Activated CD8-positive, alpha-beta T cell treated with anti-CD3 and anti-CD28 coated beads for 36 hours (primary cell): ENCODE results near the gene MBP. TPM values are rescaled to one million over a fixed set of nuclear protein-coding genes. Genes with fewer than 3 reads are reported as not detected.
"Not testable (repeated sequence)": the region's sequence is repeated elsewhere in the genome, so short reads cannot be mapped to it uniquely, and the experiment has no call there.

Experiments
- ATAC-seq: fragments of 200-7000 bp; cut with Tn5 transposase; one replicate; pipeline ENCODE4 v1.10.0; 2021; ENCODE audit warnings: mild to moderate bottlenecking, moderate library complexity
- CTCF ChIA-PET: fragments of 350-600 bp; sonication (Branson Sonifier 250); formaldehyde crosslinking; loops from one replicate; lab custom pipeline; 2021; ENCODE audit warnings: antibody characterized with exemption; lab: Charles Lee
- POLR2A ChIA-PET: fragments of 350-600 bp; sonication (Branson Sonifier 250); formaldehyde crosslinking; loops from one replicate; lab custom pipeline; 2021; ENCODE audit warnings: antibody characterized with exemption; lab: Charles Lee
- DNase-seq: peaks from one replicate; pipeline ENCODE4 v3.0.0-alpha.2; 2020
- H3K27ac Mint-ChIP-seq: one replicate; pipeline ENCODE4 v1.8.0; 2021; ENCODE audit warnings: mild to moderate bottlenecking, mixed read lengths
- H3K27me3 Mint-ChIP-seq: one replicate; pipeline ENCODE4 v1.8.0; 2021; ENCODE audit warnings: mixed read lengths
- H3K36me3 Mint-ChIP-seq: one replicate; pipeline ENCODE4 v1.8.0; 2021; ENCODE audit warnings: low read depth, mixed read lengths
- H3K4me1 Mint-ChIP-seq: one replicate; pipeline ENCODE4 v1.8.0; 2021; ENCODE audit warnings: low read depth, mixed read lengths
- H3K4me3 Mint-ChIP-seq: one replicate; pipeline ENCODE4 v1.8.0; 2021; ENCODE audit warnings: mild to moderate bottlenecking, moderate library complexity, mixed read lengths
- H3K9me3 Mint-ChIP-seq: one replicate; pipeline ENCODE4 v1.8.0; 2021; ENCODE audit warnings: mixed read lengths
- CTCF ChIP-seq: fragments of 200-600 bp; IDR thresholded peaks from one replicate; pipeline ENCODE4 v1.8.0; 2022; ENCODE audit warnings: antibody characterized with exemption, mild to moderate bottlenecking
- intact Hi-C: fragments of 100-400 bp; cut with micrococcal nuclease; formaldehyde crosslinking; loops from one replicate; pipeline ENCODE4 v1.10.0; 2022
- total RNA-seq, 2 experiments: library from RNA; stranded (reverse); gene quantifications; one replicate each; pipeline ENCODE4 v1.2.3, GENCODE V29; 2021

Gene MBP
- total RNA-seq, 2 experiments from 2014 or later = 39.9 to 41.5 TPM

DNA sequence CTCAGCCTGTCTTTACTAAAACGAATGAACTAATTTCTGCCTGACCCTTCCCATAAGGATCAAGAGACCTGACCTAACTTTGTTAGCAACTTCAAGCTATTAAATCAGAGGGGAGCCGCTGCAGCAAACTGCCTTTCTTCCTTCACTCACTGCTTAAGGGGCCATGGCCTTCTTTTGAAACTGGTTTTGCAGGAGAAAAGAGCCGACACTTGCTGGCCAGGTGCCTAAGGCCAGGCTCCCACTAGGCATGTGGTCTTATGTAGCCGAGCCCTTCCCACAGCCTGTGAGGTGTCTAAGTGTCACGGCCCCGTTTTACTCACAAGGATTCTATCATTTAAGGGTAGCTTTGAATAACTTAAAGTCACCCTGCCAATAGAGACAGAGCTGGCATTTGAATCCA is 179.4 kb downstream of the MBP start:
- no peak for TF ChIP-seq CTCF
- CTCF ChIA-PET = interaction anchor here (1.1 kb wide), 1 partner anchor 47 kb away, joined by 4 read pairs; no protein-coding TSS in a partner anchor
- DNase-seq (no peak), ATAC-seq (no peak)
- Mint-ChIP-seq H3K36me3 (peaks cover 32% of the 10 kb centered on the region), H3K4me3 (no peak overlapping the region), H3K9me3 (no peaks in the 10 kb centered on the region), H3K4me1 (peaks cover 5% of the 10 kb centered on the region), H3K27me3 (no peaks in the 10 kb centered on the region), H3K27ac (no peak overlapping the region)
- intact Hi-C loops = no loop called here
- POLR2A ChIA-PET = no interaction called here

- no peak for ATAC-seq
- Mint-ChIP-seq H3K9me3 (no peaks in the 10 kb centered on the region), H3K27me3 (no peaks in the 10 kb centered on the region), H3K4me1 (peaks cover 9% of the 10 kb centered on the region), H3K27ac (no peak overlapping the region), H3K36me3 (peaks cover 33% of the 10 kb centered on the region), H3K4me3 (no peak overlapping the region)
- DNase-seq = no peak
- intact Hi-C loops = no loop called here
- ChIA-PET CTCF (no interaction called here), POLR2A (no interaction called here)
- TF ChIP-seq CTCF = no peak
Observed at GRCh38 chr18:76952747-76953146, 179.8 kb downstream of the MBP start.

DNA sequence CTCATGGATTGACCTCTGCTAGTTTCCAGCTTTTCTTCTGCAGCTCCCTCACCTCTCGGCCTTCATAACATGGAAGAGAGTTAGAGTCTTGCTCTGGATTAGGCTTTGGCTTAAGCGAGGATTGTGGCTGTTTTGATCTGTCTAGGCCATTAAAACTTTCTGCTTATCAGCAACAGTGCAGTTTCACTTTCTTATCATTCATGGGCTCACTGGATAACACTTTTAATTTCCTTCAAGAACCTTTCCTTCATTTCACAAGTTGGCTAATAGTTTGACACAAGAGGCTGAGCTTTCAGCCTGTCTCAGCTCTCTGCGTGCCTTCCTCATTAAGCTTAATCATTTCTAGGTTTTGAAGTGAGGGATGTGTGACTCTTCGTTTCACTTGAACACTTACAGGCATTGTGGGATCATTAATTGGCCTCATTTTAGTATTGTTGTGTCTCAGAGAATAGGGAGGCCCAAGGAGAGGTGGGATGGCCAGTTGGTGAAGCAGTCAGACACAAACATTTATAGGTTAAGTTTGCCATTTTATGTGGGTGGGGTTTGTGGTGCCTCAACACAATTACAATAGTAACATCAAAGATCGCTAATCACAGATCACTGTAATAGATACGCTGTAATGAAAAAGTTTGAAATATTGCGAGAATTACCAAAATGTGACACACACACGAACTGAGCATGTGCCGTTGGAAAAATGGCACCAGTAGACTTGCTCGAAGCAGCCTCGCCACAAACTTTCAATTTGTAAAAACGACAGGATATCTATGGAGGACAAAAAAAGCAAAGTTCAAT is 180.9 kb downstream of the MBP start:
- ChIA-PET CTCF (interaction anchor here (1.0 kb wide), 1 partner anchor 48 kb away, joined by 5 read pairs; no protein-coding TSS in a partner anchor), POLR2A (no interaction called here)
- DNase-seq (no peak), ATAC-seq (no peak)
- intact Hi-C loops = no loop called here
- no peak for TF ChIP-seq CTCF
- Mint-ChIP-seq H3K36me3 (peaks cover 37% of the 10 kb centered on the region), H3K4me3 (no peak overlapping the region), H3K27ac (no peak overlapping the region), H3K4me1 (peaks cover 14% of the 10 kb centered on the region), H3K27me3 (no peaks in the 10 kb centered on the region), H3K9me3 (no peaks in the 10 kb centered on the region)

DNA sequence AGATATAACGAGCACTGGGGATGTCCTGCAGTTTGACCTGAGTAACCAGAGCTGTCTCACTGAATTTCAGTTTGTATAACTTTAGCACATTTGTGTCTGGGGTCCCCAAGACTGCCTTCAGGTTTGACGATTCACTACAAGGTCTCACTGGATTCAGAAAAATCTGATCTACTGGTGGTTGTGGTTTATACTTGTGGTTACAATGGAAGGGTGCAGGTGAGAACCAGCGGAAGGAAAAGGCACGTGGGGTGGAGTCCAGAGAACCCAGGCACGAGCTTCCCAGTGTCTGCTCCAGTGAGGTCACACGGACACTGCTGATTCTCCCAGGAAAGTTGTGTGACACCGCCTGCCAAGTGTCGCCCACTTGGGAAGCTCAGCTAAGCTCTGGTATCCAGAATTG is 184.2 kb downstream of the MBP start:
- ATAC-seq = no peak
- ChIA-PET CTCF (no interaction called here), POLR2A (no interaction called here)
- peaks cover 46% of the 10 kb centered on the region for H3K36me3 Mint-ChIP-seq
- no peaks in the 10 kb centered on the region for H3K9me3 Mint-ChIP-seq
- no peak for TF ChIP-seq CTCF
- intact Hi-C loops = no loop called here
- no peaks in the 10 kb centered on the region for H3K27me3 Mint-ChIP-seq
- peaks cover 14% of the 10 kb centered on the region for H3K4me1 Mint-ChIP-seq
- DNase-seq = no peak
- no peak overlapping the region for H3K27ac Mint-ChIP-seq
- H3K4me3 Mint-ChIP-seq = no peak overlapping the region

- H3K27ac Mint-ChIP-seq, H3K9me3 Mint-ChIP-seq, DNase-seq, H3K4me3 Mint-ChIP-seq, intact Hi-C loops, ATAC-seq, H3K27me3 Mint-ChIP-seq: not testable (repeated sequence)
- H3K4me1 Mint-ChIP-seq = peaks cover 14% of the 10 kb centered on the region
- POLR2A ChIA-PET = interaction anchor here (0.8 kb wide), 1 partner anchor 11 kb away, joined by 3 read pairs; no protein-coding TSS in a partner anchor
- H3K36me3 Mint-ChIP-seq = peaks cover 31% of the 10 kb centered on the region
- CTCF ChIA-PET = interaction anchor here (1.0 to 1.4 kb wide), 4 partner anchors 15 to 141 kb away, joined by 3 to 5 read pairs (median 3); no protein-coding TSS in a partner anchor
Observed at GRCh38 chr18:76944346-76944745, 188.2 kb downstream of the MBP start.
